NCI-H1105 treated with DMSO at 0.1 percent for 48 hours (cell line): ENCODE results near the gene TPST2.
"Not testable (repeated sequence)": the region's sequence is repeated elsewhere in the genome, so short reads cannot be mapped to it uniquely, and the experiment has no call there.

Experiments
- DNase-seq: peaks from one replicate; lab custom pipeline; 2025; lab: John Stamatoyannopoulos, UW

The TPST2 gene

GRCh38 chr22:26589845-26590736 is at the start of gene TPST2:
TPST2 (minus strand) TSS chr22:26590132; CDS start chr22:26541630, 48,502 bp downstream.
- DNase-seq = peak; percentile 60

DNA sequence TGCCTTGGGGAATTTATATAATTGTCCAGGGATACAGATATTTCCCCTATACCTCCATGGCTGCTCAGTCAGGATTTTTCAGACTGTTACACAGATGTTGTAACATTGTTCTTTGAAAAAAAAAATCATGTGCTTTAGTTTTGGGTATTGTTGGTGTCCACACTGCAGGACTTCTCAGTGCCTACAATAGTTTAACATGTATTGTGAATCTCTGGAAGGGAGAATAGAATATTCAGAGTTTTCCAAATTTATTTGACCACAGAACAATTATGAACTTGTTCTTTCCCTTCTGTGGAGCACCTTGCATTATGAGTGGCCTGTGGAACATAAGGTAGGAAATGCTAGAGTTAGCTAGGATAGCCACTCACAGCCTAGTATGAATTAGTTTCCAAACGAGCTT is 46.4 kb upstream of the TPST2 start:
- DNase-seq = no peak

GRCh38 chr22:26635117-26635516 is 45.2 kb upstream of the TPST2 start:
- no peak for DNase-seq

GRCh38 chr22:26634189-26634588 is 44.3 kb upstream of the TPST2 start:
- no peak for DNase-seq

DNA sequence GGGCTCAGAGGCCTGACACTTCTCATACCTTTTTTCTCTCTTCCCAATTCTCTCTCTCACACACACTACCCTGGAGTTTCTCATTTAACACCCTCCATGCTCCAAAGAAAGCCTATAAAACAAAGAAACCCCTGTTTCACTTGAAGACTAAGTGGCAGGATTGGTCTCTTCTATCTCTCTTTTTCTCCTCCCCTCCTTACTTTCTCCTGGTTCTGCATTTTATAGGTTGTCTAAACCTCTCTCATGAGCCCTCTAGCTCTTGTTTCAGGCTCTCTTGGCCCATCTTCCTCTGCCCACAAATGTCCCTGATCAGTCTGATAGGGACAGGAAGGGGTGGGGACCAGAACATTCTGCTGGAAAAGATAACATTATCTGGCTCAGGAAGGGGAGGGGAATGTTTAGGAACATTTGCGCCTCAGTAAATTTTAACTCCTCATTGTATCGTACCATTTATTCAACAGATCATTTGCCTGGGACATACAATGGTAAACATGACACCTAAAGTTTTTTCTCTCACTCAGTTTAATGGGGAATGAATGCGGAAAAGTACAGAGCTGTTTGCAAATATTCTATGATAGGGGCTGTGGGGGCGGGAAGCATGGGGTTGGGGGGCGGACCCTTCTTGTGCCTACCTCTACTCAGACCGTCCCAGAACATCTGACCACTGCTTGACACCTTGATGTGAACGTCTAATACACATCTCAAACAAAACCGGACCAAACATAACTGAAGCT is 42.7 kb upstream of the TPST2 start:
- no peak for DNase-seq

- DNase-seq = no peak
Measured at GRCh38 chr22:26631282-26631681, 41.4 kb upstream of the TPST2 start.

- DNase-seq = no peak
Measured at GRCh38 chr22:26629988-26630761, 40.2 kb upstream of the TPST2 start.

DNA sequence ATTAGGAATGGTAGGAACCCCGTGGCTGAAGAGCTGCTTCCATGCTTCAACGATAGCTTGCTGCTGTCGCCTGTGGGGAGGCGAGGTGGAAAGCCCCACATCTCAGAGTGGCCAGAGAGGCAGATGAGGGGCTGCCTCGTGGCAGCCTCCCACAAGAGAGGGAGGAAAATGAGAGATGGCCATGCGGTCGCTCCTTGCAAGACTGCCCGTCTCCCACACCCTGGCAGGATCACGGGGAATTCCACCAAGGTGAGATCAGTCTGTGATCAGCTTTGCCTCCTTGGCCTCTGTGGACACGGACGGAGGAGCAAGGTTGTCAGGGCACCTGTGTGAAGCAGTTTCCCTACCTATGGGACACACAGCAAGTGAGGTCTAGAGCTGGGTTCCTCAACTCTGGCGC is 34.9 kb upstream of the TPST2 start:
- no peak for DNase-seq

GRCh38 chr22:26623984-26624383 is 34.1 kb upstream of the TPST2 start:
- no peak for DNase-seq

GRCh38 chr22:26621663-26622062 is 31.7 kb upstream of the TPST2 start, which contains the start of gene CRYBA4:
CRYBA4 (plus strand) TSS chr22:26621963; CDS start chr22:26622597, 634 bp downstream.
- DNase-seq = no peak

- DNase-seq = no peak
Measured at GRCh38 chr22:26620197-26620596, 30.3 kb upstream of the TPST2 start.

- DNase-seq = no peak
Measured at GRCh38 chr22:26619510-26619909, 29.6 kb upstream of the TPST2 start.

DNA sequence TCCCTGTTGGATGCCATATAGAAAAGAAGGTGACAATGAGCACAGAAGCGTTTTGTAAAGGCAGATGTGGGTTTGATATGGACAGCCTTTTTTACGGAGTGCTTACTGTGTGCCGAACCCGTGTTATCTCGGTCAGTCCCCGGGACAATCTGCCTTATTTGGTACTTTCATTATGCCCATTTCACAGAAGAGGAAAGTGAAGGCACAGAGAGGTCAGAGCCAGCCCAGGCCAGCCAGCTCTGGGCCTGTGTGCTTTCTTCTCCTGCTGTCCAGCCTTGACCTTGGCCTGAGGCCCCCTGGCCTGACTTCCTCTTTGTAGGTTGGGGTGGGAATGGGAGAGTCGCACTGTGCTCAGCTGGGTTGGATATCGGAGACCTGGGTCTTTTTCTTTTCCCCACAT is 28.5 kb upstream of the TPST2 start:
- no peak for DNase-seq

GRCh38 chr22:26617271-26618199 is 27.6 kb upstream of the TPST2 start, which contains the start of gene CRYBB1:
CRYBB1 (minus strand) TSS chr22:26618027; CDS start chr22:26616319, 1,708 bp downstream.
- no peak for DNase-seq

DNA sequence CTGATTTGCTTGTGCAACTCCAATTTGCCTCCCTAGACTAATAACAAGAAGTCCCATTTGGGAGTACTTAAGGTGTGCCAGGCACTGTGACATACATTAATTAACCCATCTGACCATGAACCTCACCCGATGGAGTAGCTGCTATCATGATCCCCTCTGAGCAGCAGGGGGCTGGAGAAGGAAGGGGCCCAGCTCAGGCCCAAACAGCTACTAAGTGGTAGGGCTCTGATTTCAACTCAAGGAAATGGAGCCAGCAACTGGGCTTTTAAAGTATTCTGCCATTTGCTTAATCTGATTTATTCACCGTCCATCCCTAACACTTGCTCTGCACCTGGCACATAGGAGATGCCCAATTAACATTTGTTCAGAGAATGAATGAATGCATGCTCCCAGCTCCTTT is 26.7 kb upstream of the TPST2 start:
- DNase-seq = no peak

GRCh38 chr22:26615830-26616435 is 26.0 kb upstream of the TPST2 start:
- no peak for DNase-seq

DNA sequence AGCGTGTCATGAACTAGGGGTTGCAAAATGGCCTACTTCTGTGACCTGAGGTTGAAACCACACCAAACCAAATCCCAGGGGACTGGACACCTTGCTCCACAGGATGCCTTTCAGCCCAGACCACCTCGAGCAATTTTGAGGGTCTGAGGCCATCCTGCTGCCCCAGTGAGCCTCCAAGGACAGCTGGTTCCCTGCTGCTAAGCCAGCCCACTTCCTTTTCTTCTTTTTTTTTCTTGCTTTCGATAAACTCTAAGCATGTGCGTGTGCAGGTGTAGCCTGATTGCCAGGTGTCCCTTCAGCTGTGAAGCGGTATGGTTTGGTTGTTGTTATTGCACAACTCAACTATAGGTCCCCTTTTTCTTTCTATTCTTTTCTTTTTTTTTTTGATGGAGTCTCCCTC is 25.2 kb upstream of the TPST2 start:
- DNase-seq = no peak

GRCh38 chr22:26614322-26614721 is 24.4 kb upstream of the TPST2 start:
- no peak for DNase-seq

GRCh38 chr22:26613753-26614152 is 23.8 kb upstream of the TPST2 start:
- not testable (repeated sequence) for DNase-seq

DNA sequence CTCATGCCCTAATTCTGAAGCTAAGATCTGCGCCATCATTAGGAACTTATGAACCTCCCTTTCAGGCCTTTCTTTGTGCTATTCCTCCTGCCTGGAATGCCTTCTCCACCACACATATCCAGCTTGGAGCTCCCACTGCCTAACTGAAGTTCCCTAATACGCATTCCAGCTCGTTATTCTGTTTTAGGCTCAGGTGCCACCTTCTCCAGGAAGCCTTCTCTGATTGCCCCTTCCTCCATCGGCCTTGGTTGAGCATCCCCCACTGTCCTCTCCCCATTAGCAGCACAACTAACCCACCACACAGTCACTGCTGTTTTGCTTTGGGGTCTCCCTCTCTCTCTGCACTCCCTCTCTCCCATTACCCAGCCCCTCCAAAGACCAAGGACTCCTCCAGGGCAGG is 22.7 kb upstream of the TPST2 start:
- no peak for DNase-seq

GRCh38 chr22:26610996-26611395 is 21.1 kb upstream of the TPST2 start:
- DNase-seq = no peak
